ENCODE measurements around the gene RAB4A. TPM values are rescaled to one million over a fixed set of nuclear protein-coding genes. Genes with fewer than 3 reads are reported as not detected.

Gene RAB4A
- polyA plus RNA-seq, 3 donors: 22.3 to 34.8 (median 34.5) TPM

- Mint-ChIP-seq H3K9me3 (no peaks in the 10 kb centered on the region), H3K27me3 (ENCODE audit: low read depth in 3 of 3) (no peaks in the 10 kb centered on the region), H3K27ac (peak overlapping the region; percentile 41 to 80 (median 59)), H3K4me1 (peaks cover 12% of the 10 kb centered on the region), H3K4me3 (no peak overlapping the region), H3K36me3 (peaks cover 67 to 71% of the 10 kb centered on the region in 2 donors)
- Histone ChIP-seq H3K36me3 (replicated peaks in 1 of 2; ENCODE audit: control insufficient read depth in 1 of 2, insufficient read depth in 2 of 2, low read length in 2 of 2) (peaks cover 46 to 80% of the 10 kb centered on the region in 2 donors), H3K9ac (ENCODE audit: insufficient read depth, low read length, poor library complexity, severe bottlenecking) (peak overlapping the region; percentile 35), H3K4me3 (replicated peaks in 1 of 3; ENCODE audit: low read depth in 2 of 3, low read length in 3 of 3) (peak overlapping the region in 2 of 3 experiments; percentile 42 to 57), H4K20me1 (ENCODE audit: insufficient read depth, low read length) (peaks cover 3% of the 10 kb centered on the region), H3K4me1 (ENCODE audit: control insufficient read depth in 1 of 2, insufficient read depth in 2 of 2, low read length in 2 of 2) (peaks cover 0 to 20% of the 10 kb centered on the region in 2 donors), H2AFZ (ENCODE audit: insufficient read depth, low read depth, low read length, poor library complexity, severe bottlenecking) (peak overlapping the region; percentile 44), H3K27me3 (ENCODE audit: control insufficient read depth in 2 of 2, insufficient read depth in 2 of 2, low read length in 2 of 2) (no peaks in the 10 kb centered on the region), H3K79me2 (ENCODE audit: insufficient read depth, low read length) (peaks cover 53% of the 10 kb centered on the region), H3K9me3 (replicated peaks in 1 of 2; ENCODE audit: control insufficient read depth in 1 of 2, insufficient read depth in 1 of 2, low read length in 2 of 2) (no peaks in the 10 kb centered on the region), H3K27ac (ENCODE audit: low read depth in 1 of 2, low read length in 2 of 2) (peak overlapping the region in 1 of 2 donors; percentile 76), H3K4me2 (replicated peaks; ENCODE audit: extremely low read depth, low read length, poor library complexity, severe bottlenecking) (peak overlapping the region; percentile 48)
- DNase-seq: no peak
- no CpG with 5 or more reads among the region's 2 CpGs for WGBS (ENCODE audit: insufficient coverage)
- intact Hi-C loops (cut with micrococcal nuclease): no loop called here
- TF ChIP-seq, protein P1, sequence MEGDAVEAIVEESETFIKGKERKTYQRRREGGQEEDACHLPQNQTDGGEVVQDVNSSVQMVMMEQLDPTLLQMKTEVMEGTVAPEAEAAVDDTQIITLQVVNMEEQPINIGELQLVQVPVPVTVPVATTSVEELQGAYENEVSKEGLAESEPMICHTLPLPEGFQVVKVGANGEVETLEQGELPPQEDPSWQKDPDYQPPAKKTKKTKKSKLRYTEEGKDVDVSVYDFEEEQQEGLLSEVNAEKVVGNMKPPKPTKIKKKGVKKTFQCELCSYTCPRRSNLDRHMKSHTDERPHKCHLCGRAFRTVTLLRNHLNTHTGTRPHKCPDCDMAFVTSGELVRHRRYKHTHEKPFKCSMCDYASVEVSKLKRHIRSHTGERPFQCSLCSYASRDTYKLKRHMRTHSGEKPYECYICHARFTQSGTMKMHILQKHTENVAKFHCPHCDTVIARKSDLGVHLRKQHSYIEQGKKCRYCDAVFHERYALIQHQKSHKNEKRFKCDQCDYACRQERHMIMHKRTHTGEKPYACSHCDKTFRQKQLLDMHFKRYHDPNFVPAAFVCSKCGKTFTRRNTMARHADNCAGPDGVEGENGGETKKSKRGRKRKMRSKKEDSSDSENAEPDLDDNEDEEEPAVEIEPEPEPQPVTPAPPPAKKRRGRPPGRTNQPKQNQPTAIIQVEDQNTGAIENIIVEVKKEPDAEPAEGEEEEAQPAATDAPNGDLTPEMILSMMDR (IDR thresholded peaks at IDR 0.05): no peak
These were observed 54.5 kb downstream of the RAB4A start for GRCh38 chr1:229325401-229325800.

GRCh38 chr1:229325853-229326487, 55.1 kb downstream of the RAB4A start:
- Histone ChIP-seq H3K27ac (ENCODE audit: low read depth in 1 of 2, low read length in 2 of 2) (peak overlapping the region in 1 of 2 donors; percentile 76), H3K36me3 (replicated peaks in 1 of 2; ENCODE audit: control insufficient read depth in 1 of 2, insufficient read depth in 2 of 2, low read length in 2 of 2) (peaks cover 44 to 82% of the 10 kb centered on the region in 2 donors), H3K4me3 (replicated peaks in 1 of 3; ENCODE audit: low read depth in 2 of 3, low read length in 3 of 3) (peak overlapping the region in 2 of 3 experiments; percentile 42 to 57), H3K4me2 (replicated peaks; ENCODE audit: extremely low read depth, low read length, poor library complexity, severe bottlenecking) (peak overlapping the region; percentile 48), H3K9ac (ENCODE audit: insufficient read depth, low read length, poor library complexity, severe bottlenecking) (peak overlapping the region; percentile 35), H4K20me1 (ENCODE audit: insufficient read depth, low read length) (peaks cover 3% of the 10 kb centered on the region), H3K27me3 (ENCODE audit: control insufficient read depth in 2 of 2, insufficient read depth in 2 of 2, low read length in 2 of 2) (no peaks in the 10 kb centered on the region), H3K4me1 (ENCODE audit: control insufficient read depth in 1 of 2, insufficient read depth in 2 of 2, low read length in 2 of 2) (peaks cover 0 to 20% of the 10 kb centered on the region in 2 donors), H3K79me2 (ENCODE audit: insufficient read depth, low read length) (peaks cover 58% of the 10 kb centered on the region), H3K9me3 (replicated peaks in 1 of 2; ENCODE audit: control insufficient read depth in 1 of 2, insufficient read depth in 1 of 2, low read length in 2 of 2) (no peaks in the 10 kb centered on the region), H2AFZ (ENCODE audit: insufficient read depth, low read depth, low read length, poor library complexity, severe bottlenecking) (peak overlapping the region; percentile 44)
- WGBS (ENCODE audit: insufficient coverage): 95% methylated on average over 7 of the region's 10 CpGs
- Mint-ChIP-seq H3K27me3 (ENCODE audit: low read depth in 3 of 3) (no peaks in the 10 kb centered on the region), H3K9me3 (no peaks in the 10 kb centered on the region), H3K4me3 (no peak overlapping the region), H3K4me1 (peaks cover 12% of the 10 kb centered on the region), H3K27ac (peak overlapping the region; percentile 41 to 80 (median 65)), H3K36me3 (peaks cover 63 to 69% of the 10 kb centered on the region in 2 donors)
- TF ChIP-seq, protein P1 (IDR thresholded peaks at IDR 0.05): no peak
- DNase-seq: peak in 1 of 3 donors; percentile 20
- intact Hi-C loops (cut with micrococcal nuclease): no loop called here

All from CD14-positive monocyte (primary cell).